ENCODE data around the gene TBL1X. TPM values are rescaled to one million over a fixed set of nuclear protein-coding genes. Genes with fewer than 3 reads are reported as not detected.

TBL1X gene
- total and polyA plus RNA-seq, 2 donors (not counting 3 experiments of a cell fraction or from before 2014, with no cell fraction given), result 8.7 to 25.3 TPM

DNA sequence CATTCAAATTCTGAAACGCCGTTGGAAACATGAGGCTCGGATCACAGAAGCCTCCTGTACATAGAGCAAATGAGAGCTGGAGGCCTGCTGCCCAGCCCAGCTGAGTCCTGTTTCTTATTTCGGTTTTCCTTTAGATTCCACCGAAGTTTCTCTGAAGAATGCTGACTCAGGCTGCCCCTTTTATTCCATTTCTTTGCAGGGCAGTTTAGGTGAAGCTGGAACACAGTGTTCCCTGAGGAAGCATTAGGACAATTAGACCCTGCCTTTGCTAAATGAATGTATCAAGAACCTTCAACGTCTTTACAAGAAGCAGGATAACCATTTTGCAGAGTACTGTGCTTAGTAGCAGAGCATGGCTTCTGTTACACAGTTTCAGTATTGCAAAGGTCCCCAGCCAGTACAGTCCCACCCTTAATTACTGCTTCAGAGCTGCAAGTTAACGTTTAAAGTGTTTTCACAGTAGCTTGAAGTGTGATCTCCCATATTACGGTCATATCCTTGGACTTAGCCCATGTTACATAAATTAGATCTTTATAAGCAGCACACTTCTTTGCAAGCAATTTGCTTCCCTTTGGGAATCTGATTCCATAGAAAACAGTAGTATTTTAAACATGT is 117.0 kb downstream of the TBL1X start:
- ChIA-PET CTCF (no interaction called here), POLR2A (no interaction called here)
- Histone ChIP-seq H3K79me2 (ENCODE audit: control insufficient read depth, insufficient read depth, low read length) (no peaks in the 10 kb centered on the region), H3K9me1 (replicated peaks; ENCODE audit: control insufficient read depth, extremely low read depth, insufficient read depth, low read length) (no peaks in the 10 kb centered on the region), H2AFZ (ENCODE audit: low read depth, low read length) (no peak overlapping the region), H4K20me1 (replicated peaks; ENCODE audit: control insufficient read depth, extremely low read depth, insufficient read depth, low read length) (no peaks in the 10 kb centered on the region), H3K9ac (replicated peaks; ENCODE audit: extremely low read depth, insufficient read depth, low read length) (no peak overlapping the region), H3K36me3 (ENCODE audit: control insufficient read depth in 2 of 2, extremely low read depth in 1 of 2, insufficient read depth in 2 of 2, low read length in 2 of 2) (no peaks in the 10 kb centered on the region), H3K27ac (ENCODE audit: insufficient read depth, low read depth, low read length) (no peak overlapping the region), H3K27me3 (ENCODE audit: control insufficient read depth in 2 of 2, insufficient read depth in 2 of 2, low read length in 2 of 2) (no peaks in the 10 kb centered on the region), H3K9me3 (replicated peaks; ENCODE audit: control insufficient read depth, insufficient read depth, low read length) (no peaks in the 10 kb centered on the region), H3K4me2 (ENCODE audit: insufficient read depth, low read length) (no peak overlapping the region), H3K4me3 (replicated peaks in 1 of 3; ENCODE audit: insufficient read depth in 1 of 3, low read depth in 1 of 3, low read length in 3 of 3) (no peak overlapping the region), H3K4me1 (ENCODE audit: control insufficient read depth, extremely low read depth, insufficient read depth, low read length) (peaks cover 6% of the 10 kb centered on the region)
- DNase-seq (ENCODE audit: low read depth, low spot score), result no peak
- BruUV-seq (replicated peaks), result no TSS peak
- dilution Hi-C loops (cut with MboI; ENCODE audit: extremely low pct_ligation_motif_present, low sequenced_read_pairs), result no loop called here
- intact Hi-C loops (cut with micrococcal nuclease), result no loop called here
- TF ChIP-seq EZH2 (IDR thresholded peaks at IDR 0.05; ENCODE audit: borderline replicate concordance, low read depth, low read length, severe bottlenecking), result no peak
- TF ChIP-seq POLR2A (IDR thresholded peaks at IDR 0.05; ENCODE audit: low read depth, low read length), result no peak
- TF ChIP-seq MYC (IDR thresholded peaks at IDR 0.05; ENCODE audit: low read depth, low read length), result no peak
- TF ChIP-seq POLR2AphosphoS5 (IDR thresholded peaks at IDR 0.05; ENCODE audit: insufficient read depth, low read depth, low read length), result no peak
- no peak for TF ChIP-seq GATA2 (IDR thresholded peaks at IDR 0.05; ENCODE audit: insufficient read depth, insufficient read length, low read depth, low read length)
- TF ChIP-seq JUN (IDR thresholded peaks at IDR 0.05; ENCODE audit: borderline replicate concordance, insufficient read depth, insufficient read length, low read depth), result no peak
- TF ChIP-seq, protein P1, sequence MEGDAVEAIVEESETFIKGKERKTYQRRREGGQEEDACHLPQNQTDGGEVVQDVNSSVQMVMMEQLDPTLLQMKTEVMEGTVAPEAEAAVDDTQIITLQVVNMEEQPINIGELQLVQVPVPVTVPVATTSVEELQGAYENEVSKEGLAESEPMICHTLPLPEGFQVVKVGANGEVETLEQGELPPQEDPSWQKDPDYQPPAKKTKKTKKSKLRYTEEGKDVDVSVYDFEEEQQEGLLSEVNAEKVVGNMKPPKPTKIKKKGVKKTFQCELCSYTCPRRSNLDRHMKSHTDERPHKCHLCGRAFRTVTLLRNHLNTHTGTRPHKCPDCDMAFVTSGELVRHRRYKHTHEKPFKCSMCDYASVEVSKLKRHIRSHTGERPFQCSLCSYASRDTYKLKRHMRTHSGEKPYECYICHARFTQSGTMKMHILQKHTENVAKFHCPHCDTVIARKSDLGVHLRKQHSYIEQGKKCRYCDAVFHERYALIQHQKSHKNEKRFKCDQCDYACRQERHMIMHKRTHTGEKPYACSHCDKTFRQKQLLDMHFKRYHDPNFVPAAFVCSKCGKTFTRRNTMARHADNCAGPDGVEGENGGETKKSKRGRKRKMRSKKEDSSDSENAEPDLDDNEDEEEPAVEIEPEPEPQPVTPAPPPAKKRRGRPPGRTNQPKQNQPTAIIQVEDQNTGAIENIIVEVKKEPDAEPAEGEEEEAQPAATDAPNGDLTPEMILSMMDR (IDR thresholded peaks at IDR 0.05; ENCODE audit: extremely low read depth in 1 of 2, insufficient read depth in 1 of 2, low read depth in 1 of 2, low read length in 2 of 2), result no peak
- TF ChIP-seq FOS (IDR thresholded peaks at IDR 0.05; ENCODE audit: borderline replicate concordance, insufficient read depth, low read length), result no peak
- TF ChIP-seq, protein P2, sequence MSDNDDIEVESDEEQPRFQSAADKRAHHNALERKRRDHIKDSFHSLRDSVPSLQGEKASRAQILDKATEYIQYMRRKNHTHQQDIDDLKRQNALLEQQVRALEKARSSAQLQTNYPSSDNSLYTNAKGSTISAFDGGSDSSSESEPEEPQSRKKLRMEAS (IDR thresholded peaks at IDR 0.05; ENCODE audit: insufficient read depth, insufficient read length), result no peak
- peak; percentile 43 for FAIRE-seq

Measured in endothelial cell of umbilical vein (primary cell).